H1 (cell line): Measurements from ENCODE around the gene CADPS. TPM values are rescaled to one million over a fixed set of nuclear protein-coding genes. Genes with fewer than 3 reads are reported as not detected.

ENCODE experiments used
- CTCF ChIA-PET: fragments of 300-600 bp; sonication (Branson Sonifier 250); formaldehyde crosslinking; loops from one replicate; lab custom pipeline; 2021; ENCODE audit not compliant: partially characterized antibody; lab: Charles Lee
- POLR2A ChIA-PET: fragments of 300-600 bp; sonication (Branson Sonifier 250); formaldehyde crosslinking; loops from one replicate; lab custom pipeline; 2021; ENCODE audit warnings: inconsistent platforms; ENCODE audit not compliant: partially characterized antibody; lab: Charles Lee
- DNase-seq, 2 experiments: peaks; one replicate each; pipeline versions ENCODE4 v3.0.0 to v3.0.0-alpha.2; 2010 to 2022; ENCODE audit warnings: low spot score in 2 of 2, low read depth in 1 of 2, mixed read lengths in 1 of 2
- FAIRE-seq: peaks from 2 replicates; lab custom pipeline; 2011; peaks lifted over from hg19 to GRCh38; lab: Jason Lieb, UNC
- H2AFZ ChIP-seq: 2 replicates; pipeline ENCODE4 v1.8.1; 2012; ENCODE audit warnings: low read length, inconsistent platforms
- H2AK5ac ChIP-seq: 2 replicates; pipeline ENCODE4 v1.6.1; 2013; ENCODE audit warnings: low read depth, low read length
- H2BK120ac ChIP-seq: replicated peaks from 2 replicates; pipeline ENCODE3; 2013; ENCODE audit warnings: low read depth, low read length, inconsistent platforms
- H2BK12ac ChIP-seq: 2 replicates; pipeline ENCODE4 v1.6.1; 2013; ENCODE audit warnings: low read depth, low read length
- H2BK15ac ChIP-seq: 2 replicates; pipeline ENCODE4 v1.6.1; 2013; ENCODE audit warnings: low read length
- H2BK20ac ChIP-seq: 2 replicates; pipeline ENCODE4 v1.6.1; 2013; ENCODE audit warnings: low read length
- H2BK5ac ChIP-seq: 2 replicates; pipeline ENCODE4 v1.6.1; 2013; ENCODE audit warnings: low read depth, low read length
- H3K14ac ChIP-seq: 2 replicates; pipeline ENCODE4 v1.6.1; 2013; ENCODE audit warnings: inconsistent platforms; ENCODE audit not compliant: insufficient read length
- H3K18ac ChIP-seq: 2 replicates; pipeline ENCODE4 v1.6.1; 2013; ENCODE audit warnings: low read length; ENCODE audit errors: extremely low read depth
- H3K23ac ChIP-seq: 2 replicates; pipeline ENCODE4 v1.6.1; 2013; ENCODE audit warnings: inconsistent platforms; ENCODE audit not compliant: insufficient read length
- H3K23me2 ChIP-seq: 2 replicates; pipeline ENCODE4 v1.6.1; 2013; ENCODE audit warnings: low read depth, low read length
- H3K27ac ChIP-seq: 2 replicates; pipeline ENCODE4 v1.6.1; 2011; ENCODE audit warnings: low read depth, low read length, inconsistent platforms
- H3K27me3 ChIP-seq, 4 experiments: replicated peaks in 1 of 4; 1 replicate in 1 of 4; 2 replicates in 3 of 4; pipeline versions ENCODE4 v1.6.1 to v1.8.1; 2011 to 2013; ENCODE audit warnings: low read length in 3 of 4, mild to moderate bottlenecking in 3 of 4, inconsistent platforms in 2 of 4, mixed read lengths in 2 of 4, moderate library complexity in 1 of 4; ENCODE audit not compliant: control insufficient read depth in 3 of 4, insufficient read depth in 3 of 4; ENCODE audit errors: extremely low read depth in 1 of 4
- H3K36me3 ChIP-seq, 4 experiments: 2 replicates each; pipeline versions ENCODE4 v1.6.1 to v1.8.1; 2011 to 2013; ENCODE audit warnings: mild to moderate bottlenecking in 4 of 4, low read length in 3 of 4, moderate library complexity in 2 of 4, control low read depth in 1 of 4, inconsistent platforms in 1 of 4; ENCODE audit not compliant: insufficient read depth in 4 of 4, control insufficient read depth in 2 of 4
- H3K4ac ChIP-seq: replicated peaks from 2 replicates; pipeline ENCODE3; 2013; ENCODE audit warnings: low read length, low read depth, mixed read lengths, inconsistent platforms; ENCODE audit not compliant: insufficient read length
- H3K4me1 ChIP-seq, 4 experiments: replicated peaks in 1 of 4; 1 replicate in 1 of 4; 2 replicates in 3 of 4; pipeline versions ENCODE4 v1.6.1 to v1.8.1; 2011 to 2013; ENCODE audit warnings: low read length in 3 of 4, inconsistent platforms in 2 of 4, mixed read lengths in 1 of 4; ENCODE audit not compliant: insufficient read depth in 4 of 4, control insufficient read depth in 3 of 4
- H3K4me2 ChIP-seq, 2 experiments: 2 replicates each; pipeline versions ENCODE4 v1.6.1 to v1.8.1; 2011 to 2013; ENCODE audit warnings: low read depth in 2 of 2, low read length in 2 of 2, control low read depth in 1 of 2, inconsistent platforms in 1 of 2, mild to moderate bottlenecking in 1 of 2; ENCODE audit not compliant: insufficient read depth in 1 of 2
- H3K4me3 ChIP-seq, 4 experiments: fragments of 200-600, 300-600 bp in 1 of 4; sonication (generic), shearing (Covaris generic), sonication (Bioruptor Twin) in 1 of 4; 2 replicates each; pipeline versions ENCODE4 v1.5.1 to v1.8.1; 2011 to 2016; ENCODE audit warnings: low read length in 4 of 4, low read depth in 3 of 4, control low read depth in 2 of 4, inconsistent platforms in 2 of 4, mild to moderate bottlenecking in 2 of 4, mixed read lengths in 1 of 4, moderate library complexity in 1 of 4; ENCODE audit not compliant: insufficient read depth in 2 of 4; ENCODE audit errors: extremely low read depth in 1 of 4
- H3K56ac ChIP-seq: replicated peaks from 2 replicates; pipeline ENCODE3; 2013; ENCODE audit warnings: low read depth, mild to moderate bottlenecking, mixed read lengths, low read length, inconsistent platforms; ENCODE audit not compliant: insufficient read length
- H3K79me1 ChIP-seq: 2 replicates; pipeline ENCODE4 v1.6.1; 2013; ENCODE audit warnings: low read depth, low read length, control low read depth
- H3K79me2 ChIP-seq, 2 experiments: 2 replicates each; pipeline versions ENCODE4 v1.6.1 to v1.8.1; 2012 to 2013; ENCODE audit warnings: low read length in 2 of 2, mild to moderate bottlenecking in 2 of 2, inconsistent platforms in 1 of 2; ENCODE audit not compliant: insufficient read depth in 2 of 2, control insufficient read depth in 1 of 2
- H3K9ac ChIP-seq, 4 experiments: replicated peaks in 1 of 4; 1 replicate in 1 of 4; 2 replicates in 3 of 4; pipeline versions ENCODE4 v1.6.1 to v1.8.1; 2011 to 2013; ENCODE audit warnings: low read depth in 3 of 4, low read length in 3 of 4, control low read depth in 2 of 4, mild to moderate bottlenecking in 2 of 4, moderate library complexity in 2 of 4, inconsistent platforms in 1 of 4; ENCODE audit errors: extremely low read depth in 1 of 4
- H3K9me3 ChIP-seq, 2 experiments: 2 replicates each; pipeline versions ENCODE4 v1.6.1 to v1.8.1; 2012 to 2013; ENCODE audit warnings: mild to moderate bottlenecking in 2 of 2, moderate library complexity in 2 of 2, control low read depth in 1 of 2, inconsistent platforms in 1 of 2, low read depth in 1 of 2, low read length in 1 of 2, mixed read lengths in 1 of 2; ENCODE audit not compliant: insufficient read depth in 2 of 2
- H4K20me1 ChIP-seq, 2 experiments: replicated peaks in 1 of 2; 2 replicates each; pipeline versions ENCODE3 to v1.8.1; 2011 to 2013; ENCODE audit warnings: inconsistent platforms in 2 of 2, low read length in 2 of 2, mild to moderate bottlenecking in 1 of 2; ENCODE audit not compliant: insufficient read depth in 2 of 2, control insufficient read depth in 1 of 2
- H4K5ac ChIP-seq: 2 replicates; pipeline ENCODE4 v1.6.1; 2013; ENCODE audit warnings: low read length, low read depth, mixed read lengths, inconsistent platforms; ENCODE audit not compliant: insufficient read length
- H4K8ac ChIP-seq: 2 replicates; pipeline ENCODE4 v1.8.0; 2013; ENCODE audit warnings: mild to moderate bottlenecking, moderate library complexity, low read length, inconsistent platforms; ENCODE audit not compliant: insufficient read depth; ENCODE audit errors: extremely low read depth
- H4K91ac ChIP-seq: replicated peaks from 2 replicates; pipeline ENCODE3; 2013; ENCODE audit warnings: low read length, mixed read lengths, inconsistent platforms; ENCODE audit not compliant: insufficient read length
- BRCA1 ChIP-seq: IDR thresholded peaks from 2 replicates; pipeline ENCODE4 v1.6.1; 2012; ENCODE audit warnings: low read depth, low read length, improper control_type of control experiment
- CTBP2 ChIP-seq: IDR thresholded peaks from 2 replicates; pipeline ENCODE4 v1.7.0; 2011; ENCODE audit warnings: borderline replicate concordance, mild to moderate bottlenecking, moderate library complexity, mixed read lengths, low read length; ENCODE audit not compliant: insufficient read depth, insufficient read length
- EZH2 ChIP-seq: fragments of 200-600 bp; sonication (generic); IDR thresholded peaks from 2 replicates; pipeline ENCODE4 v1.7.1; 2012; ENCODE audit warnings: low read depth, mild to moderate bottlenecking, moderate library complexity, low read length, inconsistent platforms; ENCODE audit not compliant: severe bottlenecking
- POU5F1 ChIP-seq: IDR thresholded peaks from 2 replicates; pipeline ENCODE4 v1.6.1; 2011; ENCODE audit warnings: low read depth, mild to moderate bottlenecking, low read length, moderate library complexity
- RBBP5 ChIP-seq: IDR thresholded peaks from 2 replicates; pipeline ENCODE4 v1.7.1; 2012; ENCODE audit warnings: low read depth, mild to moderate bottlenecking, inconsistent platforms, low read length, moderate library complexity, borderline replicate concordance
- SIRT6 ChIP-seq: IDR thresholded peaks from one replicate; pipeline ENCODE4 v1.7.1; 2012; ENCODE audit warnings: low read length, inconsistent platforms
- TCF12 ChIP-seq: IDR thresholded peaks from 2 replicates; pipeline ENCODE4 v1.6.1; 2011; ENCODE audit warnings: low read depth, mild to moderate bottlenecking, low read length
- WGBS, 2 experiments: shearing (Covaris generic) in 1 of 2; methylation state at CpG; one replicate each; pipeline versions ENCODE4 v1.1.6 to v1.1.7; 2013 to 2015; ENCODE audit warnings: low lambda C conversion rate in 2 of 2, mixed read lengths in 2 of 2, inconsistent platforms in 1 of 2, low coverage in 1 of 2, missing lambda C conversion rate in 1 of 2; ENCODE audit not compliant: insufficient replicate concordance in 2 of 2, insufficient coverage in 1 of 2, insufficient read length in 1 of 2; ENCODE audit errors: extremely low coverage in 1 of 2, missing lambda C conversion rate in 1 of 2; 5-methylcytosine and 5-hydroxymethylcytosine counted together
- polyA plus RNA-seq, 7 experiments: library from polyadenylated mRNA; depleted of rRNA in 3 of 7; stranded (reverse) in 5 of 7; unstranded in 2 of 7; fragments of >200 nt in 5 of 7; fragments of 200-250 nt in 2 of 7; gene quantifications; 1 replicate in 5 of 7; 2 replicates in 1 of 7; 4 replicates in 1 of 7; pipeline versions ENCODE4 v1.2.1 to v1.2.3, GENCODE V29; 2011 to 2013; ENCODE audit warnings: missing spikeins in 2 of 7, mixed read lengths in 2 of 7
- total RNA-seq: library from RNA; stranded (reverse); fragmentation: NEBNext Ultra II Directional; extraction: Animal tissue kit (Norgen Biotek cat#: 25700); gene quantifications from 2 replicates; pipeline ENCODE4 v1.2.1, GENCODE V29; 2021
- TF ChIP-seq, protein P1 (sequence below): IDR thresholded peaks from 2 replicates; pipeline ENCODE4 v1.6.1; 2012; ENCODE audit warnings: low read length, inconsistent platforms
- TF ChIP-seq, protein P2 (sequence below), 3 experiments: IDR thresholded peaks; 1 replicate in 2 of 3; 2 replicates in 1 of 3; pipeline versions ENCODE4 v1.5.1 to v1.6.1; 2011; ENCODE audit warnings: low read length in 3 of 3, mild to moderate bottlenecking in 3 of 3, inconsistent platforms in 2 of 3, low read depth in 1 of 3, moderate library complexity in 1 of 3; ENCODE audit not compliant: insufficient read depth in 1 of 3; ENCODE audit errors: control extremely low read depth in 1 of 3

Gene CADPS
- total and polyA plus RNA-seq, 2 of the 8 experiments (the other 6 are each of a cell fraction or from before 2014, with no cell fraction given), result 7.1 to 10.2 TPM

DNA sequence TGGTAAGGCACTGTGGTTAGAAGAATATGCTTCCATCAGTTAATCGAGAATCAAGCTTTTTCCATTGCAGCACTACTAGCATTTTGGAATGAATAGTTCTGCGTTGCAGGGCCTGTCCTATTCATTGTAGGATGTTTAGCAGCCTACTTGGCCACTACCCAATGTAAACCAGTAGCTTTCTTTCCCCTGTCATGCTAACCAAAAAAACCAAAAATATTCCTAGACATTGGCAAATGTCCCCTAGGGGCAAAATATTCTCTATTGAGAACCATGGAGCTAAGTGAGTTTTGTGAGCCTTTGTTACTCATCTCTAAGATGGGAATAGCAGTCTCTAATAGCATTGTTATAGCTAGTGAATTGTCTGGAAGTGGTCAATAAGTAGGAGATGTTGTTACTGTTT is 187.2 kb downstream of the CADPS start:
- Histone ChIP-seq H2BK12ac (no peak overlapping the region), H3K4me1 (peaks cover 0 to 4% (median 1%) of the 10 kb centered on the region in 4 experiments; a peak in 2 of 7 replicates), H2AFZ (no peak overlapping the region), H2BK20ac (no peak overlapping the region), H4K8ac (no peak overlapping the region), H2BK5ac (no peak overlapping the region), H3K27me3 (no peaks in the 10 kb centered on the region), H3K23ac (no peak overlapping the region), H4K5ac (no peak overlapping the region), H4K91ac (no peak overlapping the region), H3K79me2 (no peaks in the 10 kb centered on the region), H2AK5ac (no peak overlapping the region), H4K20me1 (no peaks in the 10 kb centered on the region), H2BK15ac (no peak overlapping the region), H3K27ac (no peak overlapping the region), H3K9ac (no peak overlapping the region), H2BK120ac (no peak overlapping the region), H3K56ac (no peak overlapping the region), H3K9me3 (no peaks in the 10 kb centered on the region), H3K4ac (no peak overlapping the region), H3K4me3 (no peak overlapping the region), H3K18ac (no peak overlapping the region), H3K14ac (no peak overlapping the region), H3K23me2 (no peaks in the 10 kb centered on the region), H3K4me2 (no peak overlapping the region), H3K79me1 (no peaks in the 10 kb centered on the region), H3K36me3 (no peaks in the 10 kb centered on the region)
- FAIRE-seq, result no peak
- 93% methylated on average over 2 of the region's 2 CpGs; no CpG with 5 or more reads in 1 of the 2 experiments for WGBS, 2 experiments
- TF ChIP-seq RBBP5 (no peak), EZH2 (no peak), POU5F1 (no peak), BRCA1 (no peak), CTBP2 (no peak), TCF12 (no peak), SIRT6 (no peak)
- TF ChIP-seq, protein P1, sequence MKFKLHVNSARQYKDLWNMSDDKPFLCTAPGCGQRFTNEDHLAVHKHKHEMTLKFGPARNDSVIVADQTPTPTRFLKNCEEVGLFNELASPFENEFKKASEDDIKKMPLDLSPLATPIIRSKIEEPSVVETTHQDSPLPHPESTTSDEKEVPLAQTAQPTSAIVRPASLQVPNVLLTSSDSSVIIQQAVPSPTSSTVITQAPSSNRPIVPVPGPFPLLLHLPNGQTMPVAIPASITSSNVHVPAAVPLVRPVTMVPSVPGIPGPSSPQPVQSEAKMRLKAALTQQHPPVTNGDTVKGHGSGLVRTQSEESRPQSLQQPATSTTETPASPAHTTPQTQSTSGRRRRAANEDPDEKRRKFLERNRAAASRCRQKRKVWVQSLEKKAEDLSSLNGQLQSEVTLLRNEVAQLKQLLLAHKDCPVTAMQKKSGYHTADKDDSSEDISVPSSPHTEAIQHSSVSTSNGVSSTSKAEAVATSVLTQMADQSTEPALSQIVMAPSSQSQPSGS, result no peak
- TF ChIP-seq, protein P2, sequence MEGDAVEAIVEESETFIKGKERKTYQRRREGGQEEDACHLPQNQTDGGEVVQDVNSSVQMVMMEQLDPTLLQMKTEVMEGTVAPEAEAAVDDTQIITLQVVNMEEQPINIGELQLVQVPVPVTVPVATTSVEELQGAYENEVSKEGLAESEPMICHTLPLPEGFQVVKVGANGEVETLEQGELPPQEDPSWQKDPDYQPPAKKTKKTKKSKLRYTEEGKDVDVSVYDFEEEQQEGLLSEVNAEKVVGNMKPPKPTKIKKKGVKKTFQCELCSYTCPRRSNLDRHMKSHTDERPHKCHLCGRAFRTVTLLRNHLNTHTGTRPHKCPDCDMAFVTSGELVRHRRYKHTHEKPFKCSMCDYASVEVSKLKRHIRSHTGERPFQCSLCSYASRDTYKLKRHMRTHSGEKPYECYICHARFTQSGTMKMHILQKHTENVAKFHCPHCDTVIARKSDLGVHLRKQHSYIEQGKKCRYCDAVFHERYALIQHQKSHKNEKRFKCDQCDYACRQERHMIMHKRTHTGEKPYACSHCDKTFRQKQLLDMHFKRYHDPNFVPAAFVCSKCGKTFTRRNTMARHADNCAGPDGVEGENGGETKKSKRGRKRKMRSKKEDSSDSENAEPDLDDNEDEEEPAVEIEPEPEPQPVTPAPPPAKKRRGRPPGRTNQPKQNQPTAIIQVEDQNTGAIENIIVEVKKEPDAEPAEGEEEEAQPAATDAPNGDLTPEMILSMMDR (IDR thresholded peaks at IDR 0.05; ENCODE audit: control extremely low read depth in 1 of 3, insufficient read depth in 1 of 3, low read depth in 1 of 3, low read length in 3 of 3), result no peak
- no peak for DNase-seq
- POLR2A ChIA-PET, result no interaction called here
- CTCF ChIA-PET, result interaction anchor here (1.1 to 3.8 kb wide), 5 partner anchors 9 to 544 kb away, joined by 3 to 14 read pairs (median 3); no protein-coding TSS in a partner anchor
